ENCODE data around the gene HS3ST1. TPM values are rescaled to one million over a fixed set of nuclear protein-coding genes. Genes with fewer than 3 reads are reported as not detected.

The HS3ST1 gene
- total RNA-seq (2013), result 0.04 TPM
- under 1 TPM in 2 of 3 donors, not detected in 1; 0.01 to 0.02 TPM for polyA plus RNA-seq
- polyA minus RNA-seq, result under 0.01 and 0.16 TPM in 2 replicates
- total RNA-seq, result 0 to 2.1 (median 0.78) reads per million in 11 experiments

GRCh38 chr4:11428231-11428898 lies at the start of gene HS3ST1:
TSS of gene HS3ST1 (minus strand) at chr4:11428894. CDS start at chr4:11400005, 28,889 bp downstream.
- H3K27me3 ChIP-seq (ENCODE audit: control insufficient read depth in 2 of 2, insufficient read depth in 2 of 2, low read length in 2 of 2), result peaks cover 43 to 52% of the 10 kb centered on the region in 2 donors
- H4K20me1 ChIP-seq (ENCODE audit: insufficient read depth, low read length), result no peaks in the 10 kb centered on the region
- Mint-ChIP-seq H3K4me1 (peaks cover 21% of the 10 kb centered on the region), H3K4me3 (peak within 1 kb of the TSS; percentile 81 to 95), H3K9me3 (peaks cover 0 to 14% (median 5%) of the 10 kb centered on the region in 7 donors), H3K27ac (peak within 1 kb of the TSS in 2 of 7 donors; percentile 10 to 68), H3K36me3 (peaks cover 4 to 9% of the 10 kb centered on the region in 2 donors), H3K27me3 (ENCODE audit: low read depth in 3 of 3) (peaks cover 42 to 62% (median 46%) of the 10 kb centered on the region in 3 donors)
- peaks cover 0 to 19% of the 10 kb centered on the region in 2 donors for H3K9me3 ChIP-seq (replicated peaks in 1 of 2; ENCODE audit: control insufficient read depth in 1 of 2, insufficient read depth in 1 of 2, low read length in 2 of 2)
- H2AFZ ChIP-seq (ENCODE audit: insufficient read depth, low read depth, low read length, poor library complexity, severe bottlenecking), result peak within 1 kb of the TSS; percentile 87
- WGBS (ENCODE audit: insufficient coverage), result 1% methylated on average over 34 of the region's 43 CpGs
- peak in 1 of 3 donors; percentile 16 for DNase-seq
- peaks cover 20 to 28% of the 10 kb centered on the region in 2 donors for H3K4me1 ChIP-seq (ENCODE audit: control insufficient read depth in 1 of 2, insufficient read depth in 2 of 2, low read length in 2 of 2)
- H3K4me2 ChIP-seq (replicated peaks; ENCODE audit: extremely low read depth, low read length, poor library complexity, severe bottlenecking), result peak within 1 kb of the TSS; percentile 92
- TF ChIP-seq CTCF (IDR thresholded peaks at IDR 0.05), result no peak
- no peaks in the 10 kb centered on the region for H3K36me3 ChIP-seq (replicated peaks in 1 of 2; ENCODE audit: control insufficient read depth in 1 of 2, insufficient read depth in 2 of 2, low read length in 2 of 2)
- H3K79me2 ChIP-seq (ENCODE audit: insufficient read depth, low read length), result no peaks in the 10 kb centered on the region
- H3K27ac ChIP-seq (ENCODE audit: low read depth in 1 of 2, low read length in 2 of 2), result no peak within 1 kb of the TSS
- peak within 1 kb of the TSS; percentile 57 for H3K9ac ChIP-seq (ENCODE audit: insufficient read depth, low read length, poor library complexity, severe bottlenecking)
- H3K4me3 ChIP-seq (replicated peaks in 1 of 3; ENCODE audit: low read depth in 2 of 3, low read length in 3 of 3), result peak within 1 kb of the TSS; percentile 16 to 80 (median 34)
- intact Hi-C loops (cut with micrococcal nuclease), result loop anchor here in 1 of 2 donors (10.0 kb wide), 2 partner anchors 844 to 874 kb away; no protein-coding TSS in a partner anchor

GRCh38 chr4:11475871-11476270 lies 47.2 kb upstream of the HS3ST1 start:
- Histone ChIP-seq H3K9me3 (replicated peaks in 1 of 2; ENCODE audit: control insufficient read depth in 1 of 2, insufficient read depth in 1 of 2, low read length in 2 of 2) (no peaks in the 10 kb centered on the region), H4K20me1 (ENCODE audit: insufficient read depth, low read length) (no peaks in the 10 kb centered on the region), H3K4me3 (replicated peaks in 1 of 3; ENCODE audit: low read depth in 2 of 3, low read length in 3 of 3) (no peak overlapping the region), H2AFZ (ENCODE audit: insufficient read depth, low read depth, low read length, poor library complexity, severe bottlenecking) (no peak overlapping the region), H3K79me2 (ENCODE audit: insufficient read depth, low read length) (no peaks in the 10 kb centered on the region), H3K4me1 (ENCODE audit: control insufficient read depth in 1 of 2, insufficient read depth in 2 of 2, low read length in 2 of 2) (peaks cover 33 to 41% of the 10 kb centered on the region in 2 donors), H3K9ac (ENCODE audit: insufficient read depth, low read length, poor library complexity, severe bottlenecking) (no peak overlapping the region), H3K27ac (ENCODE audit: low read depth in 1 of 2, low read length in 2 of 2) (no peak overlapping the region), H3K4me2 (replicated peaks; ENCODE audit: extremely low read depth, low read length, poor library complexity, severe bottlenecking) (no peak overlapping the region), H3K27me3 (ENCODE audit: control insufficient read depth in 2 of 2, insufficient read depth in 2 of 2, low read length in 2 of 2) (no peaks in the 10 kb centered on the region), H3K36me3 (replicated peaks in 1 of 2; ENCODE audit: control insufficient read depth in 1 of 2, insufficient read depth in 2 of 2, low read length in 2 of 2) (no peaks in the 10 kb centered on the region)
- WGBS (ENCODE audit: insufficient coverage), result no CpG with 5 or more reads among the region's 2 CpGs
- H3K27ac Mint-ChIP-seq, result no peak overlapping the region
- H3K4me1 Mint-ChIP-seq, result peaks cover 27% of the 10 kb centered on the region
- no peak for DNase-seq
- no peak overlapping the region for H3K4me3 Mint-ChIP-seq
- no peak for TF ChIP-seq CTCF (IDR thresholded peaks at IDR 0.05)
- peaks cover 0 to 3% of the 10 kb centered on the region in 2 donors for H3K36me3 Mint-ChIP-seq
- H3K27me3 Mint-ChIP-seq (ENCODE audit: low read depth in 3 of 3), result no peaks in the 10 kb centered on the region
- peaks cover 0 to 4% (median 2%) of the 10 kb centered on the region in 7 donors for H3K9me3 Mint-ChIP-seq
- intact Hi-C loops (cut with micrococcal nuclease), result no loop called here

Data from CD14-positive monocyte (primary cell).